NCI-H2227 (cell line): ENCODE data around the gene EIF4E1B.
A peak's percentile ranks its signal among the peaks of the same experiment; 100 is the strongest.
"Not testable (repeated sequence)": the region's sequence is repeated elsewhere in the genome, so short reads cannot be mapped to it uniquely, and the experiment has no call there.

Experiments
- DNase-seq: peaks from one replicate; lab custom pipeline; 2025; ENCODE audit not compliant: unreplicated experiment; lab: John Stamatoyannopoulos, UW

EIF4E1B gene

GRCh38 chr5:176629853-176630680 is at the start of gene EIF4E1B, which contains the start of gene SNCB:
TSS of gene EIF4E1B (plus strand) at chr5:176630675. CDS start at chr5:176642788, 12,113 bp downstream.
TSS of gene SNCB (minus strand) at chr5:176630534. CDS start at chr5:176629654, 880 bp downstream.
- peak; percentile 63 for DNase-seq

- DNase-seq, result no peak
These were observed 49.1 kb upstream of the EIF4E1B start for GRCh38 chr5:176581361-176581760.

- no peak for DNase-seq
These were observed 47.4 kb upstream of the EIF4E1B start for GRCh38 chr5:176583076-176583475.

- no peak for DNase-seq
These were observed 43.1 kb upstream of the EIF4E1B start for GRCh38 chr5:176587398-176587797.

- no peak for DNase-seq
These were observed 42.2 kb upstream of the EIF4E1B start for GRCh38 chr5:176588297-176588696.

GRCh38 chr5:176589039-176589769 is 41.3 kb upstream of the EIF4E1B start:
- DNase-seq, result no peak

- DNase-seq, result no peak
These were observed 40.3 kb upstream of the EIF4E1B start for GRCh38 chr5:176590035-176590717.

GRCh38 chr5:176591667-176592066 is 38.8 kb upstream of the EIF4E1B start:
- DNase-seq, result not testable (repeated sequence)

GRCh38 chr5:176592573-176592972 is 37.9 kb upstream of the EIF4E1B start:
- DNase-seq, result no peak

GRCh38 chr5:176593273-176593869 is 37.1 kb upstream of the EIF4E1B start:
- no peak for DNase-seq

- no peak for DNase-seq
These were observed 35.9 kb upstream of the EIF4E1B start for GRCh38 chr5:176594554-176594953.

- no peak for DNase-seq
These were observed 35.0 kb upstream of the EIF4E1B start for GRCh38 chr5:176595386-176595943.

GRCh38 chr5:176596069-176596644 is 34.3 kb upstream of the EIF4E1B start:
- DNase-seq, result no peak

- DNase-seq, result no peak
These were observed 33.6 kb upstream of the EIF4E1B start for GRCh38 chr5:176596689-176597416.

- DNase-seq, result no peak
These were observed 32.8 kb upstream of the EIF4E1B start for GRCh38 chr5:176597417-176598389.

GRCh38 chr5:176599749-176600430 is 30.6 kb upstream of the EIF4E1B start:
- not testable (repeated sequence) for DNase-seq

- no peak for DNase-seq
These were observed 28.5 kb upstream of the EIF4E1B start for GRCh38 chr5:176601901-176602482.

GRCh38 chr5:176603091-176603490 is 27.4 kb upstream of the EIF4E1B start:
- DNase-seq, result no peak
